Measurements from ENCODE around the gene DNAH2. TPM values are rescaled to one million over a fixed set of nuclear protein-coding genes. Genes with fewer than 3 reads are reported as not detected.

DNAH2 gene
- total and polyA plus RNA-seq, 12 donors, result under 0.01 to 0.30 (median 0.03) TPM; not detected in 3

- no peak for ATAC-seq
These were observed 102.7 kb downstream of the DNAH2 start for GRCh38 chr17:7820231-7820630.

GRCh38 chr17:7822126-7822525 lies 104.6 kb downstream of the DNAH2 start:
- Histone ChIP-seq H3K36me3 (no peaks in the 10 kb centered on the region), H3K4me1 (peaks cover 0 to 7% (median 0%) of the 10 kb centered on the region in 9 donors), H3K4me3 (no peak overlapping the region), H3K27ac (no peak overlapping the region), H3K27me3 (peaks cover 0 to 10% (median 0%) of the 10 kb centered on the region in 7 donors), H3K9me3 (no peaks in the 10 kb centered on the region)
- no peak for TF ChIP-seq CTCF (IDR thresholded peaks at IDR 0.05)
- WGBS, 2 donors, result 75 to 77% methylated on average over 14 of the region's 14 CpGs
- intact Hi-C loops (cut with DNase I), result loop anchor here (1.0 to 10.0 kb wide), 13 partner anchors 29 to 170 kb away; partner anchors contain the start of genes CYB5D1 (in 2 of the 10), NAA38 (in 2 of the 10), TMEM88 (in 2 of the 10) and CHD3 (in 1 of the 10)
- DNase-seq (no peak), ATAC-seq (peak in 1 of 8 donors; percentile 12)

More at GRCh38 chr17:7820231-7820630, 102.7 kb downstream of the DNAH2 start:
- TF ChIP-seq CTCF (IDR thresholded peaks at IDR 0.05), result no peak
- Histone ChIP-seq H3K27me3 (peaks cover 0 to 10% (median 0%) of the 10 kb centered on the region in 7 donors), H3K4me1 (peaks cover 0 to 3% (median 0%) of the 10 kb centered on the region in 9 donors), H3K27ac (no peak overlapping the region), H3K9me3 (no peaks in the 10 kb centered on the region), H3K4me3 (no peak overlapping the region), H3K36me3 (no peaks in the 10 kb centered on the region)
- DNase-seq, result no peak
- intact Hi-C loops (cut with DNase I), result loop anchor here in 8 of 10 donors (2.0 to 10.0 kb wide), 9 partner anchors 37 to 172 kb away; partner anchors contain the start of genes CYB5D1 (in 2 of the 8), NAA38 (in 2 of the 8) and TMEM88 (in 2 of the 8)
- 83% methylated on average over 5 of the region's 5 CpGs for WGBS, 2 donors

GRCh38 chr17:7823581-7824001 lies 106.0 kb downstream of the DNAH2 start:
- H3K4me3 ChIP-seq, result no peak overlapping the region
- peaks cover 0 to 5% (median 0%) of the 10 kb centered on the region in 7 donors for H3K27me3 ChIP-seq
- intact Hi-C loops (cut with DNase I), result loop anchor here (2.0 to 10.0 kb wide), 11 partner anchors 34 to 169 kb away; partner anchors contain the start of genes CYB5D1 (in 2 of the 10), NAA38 (in 2 of the 10), TMEM88 (in 2 of the 10) and CHD3 (in 1 of the 10)
- H3K4me1 ChIP-seq, result peaks cover 0 to 7% (median 0%) of the 10 kb centered on the region in 9 donors
- no peak for TF ChIP-seq CTCF (IDR thresholded peaks at IDR 0.05)
- WGBS, 2 donors, result 86 to 90% methylated on average over 20 of the region's 20 CpGs
- H3K27ac ChIP-seq, result no peak overlapping the region
- no peaks in the 10 kb centered on the region for H3K36me3 ChIP-seq
- no peaks in the 10 kb centered on the region for H3K9me3 ChIP-seq
- no peak for ATAC-seq
- DNase-seq, result no peak

- Histone ChIP-seq H3K4me1 (peaks cover 0 to 7% (median 0%) of the 10 kb centered on the region in 9 donors), H3K27me3 (peaks cover 0 to 5% (median 0%) of the 10 kb centered on the region in 7 donors), H3K4me3 (no peak overlapping the region), H3K36me3 (no peaks in the 10 kb centered on the region), H3K27ac (no peak overlapping the region), H3K9me3 (no peaks in the 10 kb centered on the region)
- WGBS, 2 donors, result 88 to 89% methylated on average over 9 of the region's 9 CpGs
- intact Hi-C loops (cut with DNase I), result loop anchor here in 8 of 10 donors (5.0 to 10.0 kb wide), 8 partner anchors 33 to 168 kb away; partner anchors contain the start of genes CYB5D1 (in 2 of the 8), NAA38 (in 2 of the 8) and TMEM88 (in 2 of the 8)
- TF ChIP-seq CTCF (IDR thresholded peaks at IDR 0.05), result no peak
- DNase-seq (no peak), ATAC-seq (no peak)
These were observed 106.7 kb downstream of the DNAH2 start for GRCh38 chr17:7824021-7824924.

All from heart right ventricle (tissue), 16 donors.